GM18951 (cell line): ENCODE measurements around the gene CLDN7.

Experiments used
- POLR2A ChIP-seq: IDR thresholded peaks from 4 replicates; pipeline ENCODE4 v1.6.1; 2011; ENCODE audit warnings: mild to moderate bottlenecking; ENCODE audit not compliant: insufficient read length, insufficient read depth; ENCODE audit errors: extremely low read depth
- in situ Hi-C: fragments of 300-500 bp; cut with MboI; formaldehyde crosslinking; loops from one replicate; pipeline ENCODE4 v1.12.0; 2022; ENCODE audit warnings: low sequenced_read_pairs, mixed read lengths, inconsistent platforms; ENCODE audit not compliant: unreplicated experiment

CLDN7 gene

GRCh38 chr17:7213895-7214299 lies 48.4 kb downstream of the CLDN7 start:
- in situ Hi-C loops: no loop called here

GRCh38 chr17:7211491-7212273 lies 50.6 kb downstream of the CLDN7 start:
- in situ Hi-C loops: no loop called here
- TF ChIP-seq POLR2A: no peak

More at GRCh38 chr17:7213895-7214299, 48.4 kb downstream of the CLDN7 start:
- no peak for TF ChIP-seq POLR2A
